GM23338 (cell line): Measurements from ENCODE around the gene TM7SF3.

Experiments
- CTCF ChIP-seq, 2 experiments: fragments of 200-600 bp in 1 of 2; sonication (generic) in 1 of 2; conservative IDR thresholded peaks; 2 replicates each; pipeline versions ENCODE4 v1.5.1 to v1.6.1; 2016 to 2017; ENCODE audit warnings: antibody characterized with exemption in 2 of 2, low read depth in 2 of 2, mild to moderate bottlenecking in 2 of 2, moderate library complexity in 1 of 2
- ETS1 ChIP-seq: IDR thresholded peaks from 2 replicates; pipeline ENCODE4 v1.6.1; 2016; ENCODE audit warnings: antibody characterized with exemption
- EZH2 ChIP-seq: fragments of 200-600 bp; sonication (generic); IDR thresholded peaks from one replicate; pipeline ENCODE4 v1.8.0; 2017; ENCODE audit warnings: antibody characterized with exemption, mild to moderate bottlenecking, low read depth; ENCODE audit not compliant: unreplicated experiment
- EZH2phosphoT487 ChIP-seq: fragments of 200-600 bp; sonication (generic); IDR thresholded peaks from one replicate; pipeline ENCODE4 v1.8.1; 2018; ENCODE audit warnings: antibody characterized with exemption; ENCODE audit not compliant: unreplicated experiment
- POLR2AphosphoS5 ChIP-seq: IDR thresholded peaks from 2 replicates; pipeline ENCODE4 v1.6.1; 2016; ENCODE audit warnings: antibody characterized with exemption, low read depth
- REST ChIP-seq: IDR thresholded peaks from one replicate; pipeline ENCODE4 v1.6.1; 2018; ENCODE audit warnings: antibody characterized with exemption; ENCODE audit not compliant: unreplicated experiment

GRCh38 chr12:26939953-26940352 is 74.2 kb downstream of the TM7SF3 start:
- TF ChIP-seq CTCF (conservative IDR thresholded peaks at IDR 0.05; ENCODE audit: low read depth in 2 of 2) (no peak), REST (no peak), EZH2 (no peak), POLR2AphosphoS5 (no peak), ETS1 (no peak), EZH2phosphoT487 (no peak)
